Measurements from ENCODE around the gene SRD5A3.

DNA sequence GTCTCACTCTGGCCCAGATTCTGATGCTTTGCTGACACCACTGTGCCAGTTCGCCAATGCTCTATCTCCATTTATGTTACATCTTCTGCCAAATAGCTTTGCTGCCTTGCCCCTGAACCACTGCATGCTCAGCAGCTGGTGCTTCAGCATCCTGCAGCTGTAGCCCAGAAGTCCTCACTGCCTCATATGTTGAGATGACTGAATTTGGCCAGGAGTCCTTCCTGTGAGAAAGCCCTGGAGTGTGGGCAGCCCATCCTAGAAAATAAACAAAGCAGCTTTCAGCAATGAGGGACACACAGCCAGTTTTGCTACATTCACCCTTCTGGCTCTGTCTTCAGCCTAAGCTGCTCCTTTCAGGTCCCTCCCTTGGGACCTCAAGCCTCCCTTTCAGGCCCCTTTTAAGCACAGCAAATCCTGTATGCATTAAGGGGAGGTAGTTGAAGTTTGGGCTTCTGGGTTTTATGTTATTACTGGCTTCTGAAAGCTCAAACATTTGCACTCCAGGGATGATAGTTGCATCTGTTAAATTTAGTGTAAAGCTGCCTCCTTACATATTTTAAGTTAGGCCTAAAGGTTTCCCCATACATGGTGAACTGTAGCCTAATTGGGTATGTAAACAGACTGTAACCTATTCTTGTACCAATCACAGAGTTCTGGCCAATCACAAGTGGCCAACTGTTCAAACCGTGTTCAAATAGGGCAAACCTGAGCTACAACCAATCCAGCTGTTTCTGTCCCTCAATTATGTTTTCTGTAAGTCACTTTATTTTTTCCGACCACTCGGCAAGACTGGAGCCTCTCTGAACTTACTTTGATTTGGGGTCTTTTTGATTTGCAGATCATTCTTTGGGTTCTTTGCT is 47.6 kb downstream of the SRD5A3 start:
- TF ChIP-seq, protein P1, sequence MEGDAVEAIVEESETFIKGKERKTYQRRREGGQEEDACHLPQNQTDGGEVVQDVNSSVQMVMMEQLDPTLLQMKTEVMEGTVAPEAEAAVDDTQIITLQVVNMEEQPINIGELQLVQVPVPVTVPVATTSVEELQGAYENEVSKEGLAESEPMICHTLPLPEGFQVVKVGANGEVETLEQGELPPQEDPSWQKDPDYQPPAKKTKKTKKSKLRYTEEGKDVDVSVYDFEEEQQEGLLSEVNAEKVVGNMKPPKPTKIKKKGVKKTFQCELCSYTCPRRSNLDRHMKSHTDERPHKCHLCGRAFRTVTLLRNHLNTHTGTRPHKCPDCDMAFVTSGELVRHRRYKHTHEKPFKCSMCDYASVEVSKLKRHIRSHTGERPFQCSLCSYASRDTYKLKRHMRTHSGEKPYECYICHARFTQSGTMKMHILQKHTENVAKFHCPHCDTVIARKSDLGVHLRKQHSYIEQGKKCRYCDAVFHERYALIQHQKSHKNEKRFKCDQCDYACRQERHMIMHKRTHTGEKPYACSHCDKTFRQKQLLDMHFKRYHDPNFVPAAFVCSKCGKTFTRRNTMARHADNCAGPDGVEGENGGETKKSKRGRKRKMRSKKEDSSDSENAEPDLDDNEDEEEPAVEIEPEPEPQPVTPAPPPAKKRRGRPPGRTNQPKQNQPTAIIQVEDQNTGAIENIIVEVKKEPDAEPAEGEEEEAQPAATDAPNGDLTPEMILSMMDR (IDR thresholded peaks at IDR 0.05; ENCODE audit: low read depth, low read length, poor library complexity, severe bottlenecking): no peak
- TF ChIP-seq EZH2phosphoT487 (IDR thresholded peaks at IDR 0.05; ENCODE audit: borderline replicate concordance, low read length): no peak

Data from DOHH2 (cell line).